Nucleus accumbens (tissue), 56 donors: ENCODE data around the gene TLE1.
A peak's percentile ranks its signal among the peaks of the same experiment; 100 is the strongest.

Experiments
- DNase-seq, 56 donors: peaks; one replicate each; lab custom pipeline; 2025; lab: John Stamatoyannopoulos, UW

TLE1 gene

DNA sequence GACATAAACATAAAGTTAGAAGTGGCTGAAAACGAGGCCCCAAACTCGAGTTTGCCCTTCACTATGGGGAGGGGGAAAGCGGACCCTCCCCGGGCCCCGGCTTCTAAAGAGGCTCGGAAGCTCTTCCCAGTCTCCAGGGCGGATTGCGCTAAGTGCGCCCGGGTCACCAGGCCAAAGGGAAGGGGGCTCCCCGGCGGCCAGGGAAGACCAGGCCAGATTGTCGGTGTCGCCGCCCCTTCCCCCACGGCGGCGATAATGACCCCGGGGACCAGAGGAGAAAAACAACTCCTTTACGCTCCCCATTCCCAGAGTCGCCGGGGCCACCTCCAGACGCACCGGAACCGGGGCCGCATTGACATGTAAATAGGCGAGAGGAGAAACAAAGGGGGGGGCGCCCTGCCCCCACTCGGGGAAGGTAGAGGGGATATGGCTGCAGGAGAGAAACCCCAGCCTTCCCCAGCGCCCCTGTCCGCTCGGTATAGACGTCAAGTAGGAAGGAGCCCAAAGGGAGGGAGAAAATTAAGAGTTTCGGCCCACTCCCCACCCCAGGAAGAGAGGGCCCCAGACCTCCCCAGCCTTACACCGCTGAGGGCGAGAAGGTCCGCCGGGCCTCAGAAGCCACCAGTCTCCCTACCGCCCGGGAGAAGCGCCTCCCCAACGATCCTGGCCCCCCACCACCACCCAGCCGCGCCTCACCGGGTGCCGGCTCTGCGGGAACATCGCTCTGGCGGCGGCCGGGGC, 1.7 kb downstream of the TLE1 start:
- DNase-seq: peak in 23 of 56 donors; percentile 8 to 62 (median 44)

DNA sequence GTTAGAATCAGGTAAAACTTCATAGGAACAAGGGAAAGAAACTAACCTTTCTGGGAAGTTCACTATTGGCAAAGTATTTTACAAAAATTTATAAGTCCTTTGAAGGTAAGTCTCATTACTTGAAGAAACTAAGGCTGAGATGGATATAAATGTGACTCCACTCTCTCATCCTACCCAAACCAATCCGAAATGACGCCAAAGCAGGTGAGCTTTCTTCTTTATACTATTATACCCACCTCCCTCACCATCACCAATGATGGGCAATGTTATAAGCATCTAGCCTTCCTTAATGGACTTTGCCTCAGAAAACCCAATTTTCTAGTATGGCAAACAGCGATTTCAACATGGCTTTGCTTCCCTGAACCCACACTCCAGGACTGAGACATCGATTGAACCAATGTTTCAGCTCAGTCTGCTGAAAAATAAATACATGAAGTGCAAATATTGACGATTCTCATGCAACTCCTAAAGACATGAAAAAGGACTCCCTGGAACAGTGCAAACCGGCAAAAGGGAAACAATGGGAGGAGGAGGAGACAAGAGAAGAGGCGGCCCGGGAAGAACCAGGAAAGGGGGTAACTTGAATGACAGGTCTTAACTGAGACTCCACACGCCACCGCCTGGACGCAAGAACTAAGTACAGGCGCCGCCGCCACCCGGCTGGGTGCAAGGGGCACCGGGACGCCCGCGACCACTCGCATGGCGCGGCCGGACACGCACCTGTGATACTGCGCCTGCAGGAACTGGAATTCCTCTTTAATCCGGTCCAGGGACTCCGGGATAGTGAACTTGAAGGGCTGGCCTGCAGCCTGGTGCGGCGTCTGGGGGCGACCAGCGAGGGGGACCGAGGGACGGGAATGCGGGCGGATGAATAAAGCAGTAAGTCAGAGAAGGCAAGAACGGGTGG, 2.5 kb downstream of the TLE1 start:
- peak in 55 of 56 donors; percentile 19 to 89 (median 67) for DNase-seq

DNA sequence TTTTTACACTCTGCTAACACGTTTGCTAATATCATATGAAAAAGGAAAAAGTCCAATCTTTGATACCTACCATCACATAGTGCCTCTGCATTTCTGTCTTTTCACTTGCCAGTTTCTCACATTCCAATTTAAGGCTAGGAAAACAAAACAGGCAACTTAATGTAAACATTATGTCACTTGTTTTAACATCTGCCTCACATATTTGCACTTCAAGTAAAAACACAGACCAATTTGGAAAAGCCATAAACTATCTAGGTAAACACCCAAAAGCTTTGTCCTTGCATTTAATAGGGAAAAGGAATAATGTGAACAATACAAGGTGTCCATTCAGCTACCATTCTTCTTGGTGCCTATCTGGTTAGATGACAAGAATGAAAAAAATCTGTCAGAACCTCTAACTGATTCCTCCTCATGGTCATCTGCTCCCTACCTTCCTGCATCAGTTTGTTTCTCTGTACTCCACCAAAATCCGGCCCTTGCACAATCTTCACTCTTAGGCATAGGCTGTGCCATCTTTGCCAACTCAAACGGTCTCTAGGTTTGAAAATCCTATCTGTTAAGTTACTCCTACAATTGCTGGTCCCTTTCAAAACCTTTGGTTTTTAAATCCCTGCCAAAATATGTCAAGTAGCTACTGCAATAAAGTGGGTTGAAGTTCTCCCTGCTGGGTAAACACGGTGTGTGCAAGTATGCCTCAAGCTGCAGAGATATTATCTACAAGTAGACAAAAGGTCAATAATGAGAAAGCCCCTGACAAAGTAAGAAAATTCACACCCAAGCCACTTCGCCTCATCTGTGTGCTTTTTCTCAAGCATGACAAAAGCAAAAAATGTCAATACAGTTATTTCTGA, 3.4 kb downstream of the TLE1 start:
- no peak for DNase-seq

DNA sequence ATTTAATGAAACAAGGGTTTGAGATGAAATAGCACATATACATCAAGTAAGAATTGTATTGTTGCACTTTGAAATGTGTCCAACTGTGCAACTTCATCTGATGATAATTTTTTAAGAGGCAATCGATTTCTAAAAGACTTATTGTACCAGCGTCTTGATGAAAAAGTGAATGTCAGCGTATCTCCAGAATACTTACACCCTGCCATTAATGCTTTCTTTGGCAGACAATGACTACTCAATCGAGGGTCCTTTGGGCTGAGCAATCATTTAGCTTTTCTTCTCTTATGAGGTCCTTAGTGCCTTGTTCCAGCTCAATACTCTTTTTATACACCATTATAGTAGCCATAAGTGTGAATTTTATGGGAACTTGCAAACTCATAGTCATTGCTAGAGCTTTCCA, 4.7 kb downstream of the TLE1 start:
- no peak for DNase-seq

- DNase-seq: no peak
Observed at GRCh38 chr9:81683704-81684103, 5.6 kb downstream of the TLE1 start.

DNA sequence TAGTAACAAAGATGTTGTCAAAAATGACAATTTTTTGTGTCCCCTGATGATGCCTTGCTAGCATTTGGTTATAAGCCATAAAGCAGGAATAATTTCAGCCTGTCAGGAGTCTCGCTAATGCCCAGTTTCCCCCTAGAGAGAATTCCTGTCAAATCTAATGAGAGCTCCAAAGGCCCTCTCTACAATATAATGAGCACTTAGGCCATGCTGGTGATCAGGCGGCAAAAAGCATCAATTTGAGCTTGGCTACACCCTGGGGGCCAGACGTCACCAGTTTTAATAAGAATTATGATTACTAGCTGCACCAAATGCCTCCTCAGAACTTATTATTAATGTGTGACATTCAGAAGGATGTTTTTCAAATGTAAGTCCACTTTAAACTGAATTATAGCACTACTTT, 6.1 kb downstream of the TLE1 start:
- DNase-seq: no peak

GRCh38 chr9:81682797-81683196, 6.5 kb downstream of the TLE1 start:
- DNase-seq: no peak

GRCh38 chr9:81682177-81682576, 7.2 kb downstream of the TLE1 start:
- peak in 7 of 56 donors; percentile 13 to 56 (median 34) for DNase-seq

DNA sequence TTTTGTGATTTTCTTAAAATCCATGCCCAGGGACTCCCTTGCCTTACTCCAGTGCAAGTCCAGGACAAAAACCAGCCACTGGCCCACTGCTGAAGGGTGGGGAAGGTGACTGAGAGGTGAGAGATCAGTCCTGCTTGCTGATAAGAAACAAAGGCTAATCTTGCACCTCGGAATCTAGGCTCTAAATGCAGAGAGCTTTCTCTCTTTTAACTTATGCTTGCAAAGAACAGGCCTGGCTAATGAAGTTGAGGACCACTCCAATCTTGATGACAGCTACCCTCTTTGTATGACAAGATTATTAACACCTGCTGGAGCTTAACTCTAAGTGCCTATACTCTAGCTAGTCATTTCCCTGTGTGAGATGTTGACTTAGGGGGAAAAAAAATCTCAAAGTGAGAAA, 8.8 kb downstream of the TLE1 start:
- no peak for DNase-seq

- peak in 10 of 56 donors; percentile 5 to 53 (median 21) for DNase-seq
Observed at GRCh38 chr9:81680006-81680405, 9.3 kb downstream of the TLE1 start.

- no peak for DNase-seq
Observed at GRCh38 chr9:81678088-81678487, 11.3 kb downstream of the TLE1 start.

GRCh38 chr9:81676395-81676794, 13.0 kb downstream of the TLE1 start:
- no peak for DNase-seq

DNA sequence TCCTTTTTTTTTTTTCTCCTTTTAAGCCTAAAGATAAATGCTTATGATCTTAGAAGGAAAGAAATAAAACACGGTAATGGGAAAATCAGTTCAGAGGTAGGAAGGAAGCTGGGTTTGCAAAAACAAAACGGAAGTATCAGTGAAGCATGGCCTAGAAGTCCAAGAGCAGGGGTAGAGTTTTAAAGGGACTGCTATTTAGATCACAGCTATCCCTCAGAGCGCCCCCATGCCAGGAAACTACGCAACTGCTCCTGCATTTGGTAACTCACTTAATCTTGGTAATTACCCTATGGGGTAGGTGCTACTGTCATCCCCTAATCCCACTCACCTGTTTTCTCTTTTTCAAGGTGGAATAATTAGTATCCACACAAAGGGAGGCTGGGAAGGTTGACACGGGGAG, 16.0 kb downstream of the TLE1 start:
- no peak for DNase-seq

- peak in 48 of 56 donors; percentile 7 to 88 (median 54) for DNase-seq
Observed at GRCh38 chr9:81671880-81672280, 17.5 kb downstream of the TLE1 start.

DNA sequence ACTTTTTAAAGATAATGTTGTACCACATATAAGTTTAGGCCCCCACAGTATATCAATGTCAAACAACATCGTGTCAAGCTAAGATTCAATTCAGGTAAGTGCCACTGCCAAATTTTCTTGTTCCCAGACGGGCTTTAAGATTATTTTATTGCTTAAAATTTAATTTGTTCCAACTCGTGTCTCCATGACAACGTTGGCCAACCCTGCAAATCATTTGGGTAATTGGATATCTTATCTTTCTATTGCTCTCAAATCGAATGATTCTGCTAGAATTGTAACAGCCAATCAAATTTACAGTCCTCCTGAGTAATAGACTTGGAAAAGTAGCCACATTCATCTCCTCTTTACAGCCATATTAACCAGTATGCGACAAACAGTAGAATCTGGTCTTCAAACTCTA, 19.5 kb downstream of the TLE1 start:
- DNase-seq: no peak

- peak in 1 of 56 donors; percentile 7 for DNase-seq
Observed at GRCh38 chr9:81669041-81669651, 20.2 kb downstream of the TLE1 start.

DNA sequence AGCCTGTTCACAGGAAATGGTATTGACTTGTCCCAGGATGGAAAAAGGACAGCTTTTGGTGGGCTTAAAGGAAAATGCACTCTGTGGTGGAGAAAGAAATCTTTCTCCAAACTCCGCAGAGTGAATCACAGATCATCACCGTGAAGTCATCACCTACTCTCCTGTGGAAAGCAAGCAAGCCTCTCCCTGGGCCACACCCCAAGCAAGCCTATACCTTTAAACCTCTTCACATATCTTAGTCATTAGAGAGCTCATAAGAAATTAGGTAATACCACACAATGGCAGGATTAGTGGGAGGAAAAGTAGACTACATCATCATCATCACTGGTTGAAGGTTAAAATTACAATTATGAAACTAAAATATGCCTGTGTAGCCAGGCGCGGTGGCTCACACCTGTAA, 23.2 kb downstream of the TLE1 start:
- DNase-seq: peak in 7 of 56 donors; percentile 5 to 67 (median 15)

GRCh38 chr9:81665322-81665871, 23.9 kb downstream of the TLE1 start:
- DNase-seq: peak in 1 of 56 donors; percentile 5

GRCh38 chr9:81664638-81665222, 24.6 kb downstream of the TLE1 start:
- DNase-seq: peak in 1 of 56 donors; percentile 18
